Duodenal mucosa (tissue), 2 donors: ENCODE measurements around the gene SPTAN1.
A peak's percentile ranks its signal among the peaks of the same experiment; 100 is the strongest.

ENCODE experiments used
- H3K27ac ChIP-seq: one replicate; pipeline ENCODE4 v1.7.0; 2013; ENCODE audit warnings: low read depth, low read length
- H3K27me3 ChIP-seq, 2 donors: one replicate each; pipeline ENCODE4 v1.7.0; 2013; ENCODE audit warnings: low read length in 2 of 2, control low read depth in 1 of 2; ENCODE audit not compliant: insufficient read depth in 2 of 2, control insufficient read depth in 1 of 2
- H3K36me3 ChIP-seq, 2 donors: one replicate each; pipeline ENCODE4 v1.7.0; 2013; ENCODE audit warnings: low read length in 2 of 2, control low read depth in 1 of 2; ENCODE audit not compliant: insufficient read depth in 2 of 2, control insufficient read depth in 1 of 2
- H3K4me1 ChIP-seq, 2 donors: one replicate each; pipeline ENCODE4 v1.7.0; 2013; ENCODE audit warnings: low read length in 2 of 2, control low read depth in 1 of 2; ENCODE audit not compliant: insufficient read depth in 2 of 2, control insufficient read depth in 1 of 2
- H3K4me3 ChIP-seq, 2 donors: one replicate each; pipeline ENCODE4 v1.7.0; 2013; ENCODE audit warnings: low read length in 2 of 2, low read depth in 1 of 2
- H3K9ac ChIP-seq, 2 donors: one replicate each; pipeline ENCODE4 v1.7.0; 2013; ENCODE audit warnings: low read length in 2 of 2, low read depth in 1 of 2
- H3K9me3 ChIP-seq, 2 donors: one replicate each; pipeline ENCODE4 v1.7.0; 2013; ENCODE audit warnings: low read length in 2 of 2, control low read depth in 1 of 2; ENCODE audit not compliant: control insufficient read depth in 1 of 2

The SPTAN1 gene

DNA sequence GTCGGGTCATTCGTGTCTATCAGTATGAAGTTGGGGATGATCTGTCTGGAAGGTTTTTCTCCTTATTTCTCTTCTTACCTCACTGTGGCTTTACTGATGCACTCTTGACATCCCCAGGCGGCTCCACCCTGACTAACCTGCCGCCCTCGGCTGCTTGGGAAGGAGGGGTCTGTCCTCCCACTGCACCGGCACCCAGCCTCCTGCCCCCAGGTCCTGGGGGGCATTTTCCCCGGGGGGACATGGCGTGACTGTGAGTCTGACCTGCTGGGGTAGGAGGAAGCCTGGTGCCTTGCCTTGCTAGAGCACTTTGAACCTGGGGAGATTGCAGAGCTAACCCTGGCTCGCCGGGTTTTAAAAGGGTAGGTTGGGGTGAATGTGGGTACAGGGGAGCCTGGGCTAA is 76.7 kb downstream of the SPTAN1 start:
- peaks cover 54 to 97% of the 10 kb centered on the region in 2 donors for H3K36me3 ChIP-seq
- H3K27ac ChIP-seq = no peak overlapping the region
- no peaks in the 10 kb centered on the region for H3K27me3 ChIP-seq
- peaks cover 4 to 10% of the 10 kb centered on the region in 2 donors for H3K4me1 ChIP-seq
- no peak overlapping the region for H3K4me3 ChIP-seq
- no peak overlapping the region for H3K9ac ChIP-seq
- no peaks in the 10 kb centered on the region for H3K9me3 ChIP-seq

DNA sequence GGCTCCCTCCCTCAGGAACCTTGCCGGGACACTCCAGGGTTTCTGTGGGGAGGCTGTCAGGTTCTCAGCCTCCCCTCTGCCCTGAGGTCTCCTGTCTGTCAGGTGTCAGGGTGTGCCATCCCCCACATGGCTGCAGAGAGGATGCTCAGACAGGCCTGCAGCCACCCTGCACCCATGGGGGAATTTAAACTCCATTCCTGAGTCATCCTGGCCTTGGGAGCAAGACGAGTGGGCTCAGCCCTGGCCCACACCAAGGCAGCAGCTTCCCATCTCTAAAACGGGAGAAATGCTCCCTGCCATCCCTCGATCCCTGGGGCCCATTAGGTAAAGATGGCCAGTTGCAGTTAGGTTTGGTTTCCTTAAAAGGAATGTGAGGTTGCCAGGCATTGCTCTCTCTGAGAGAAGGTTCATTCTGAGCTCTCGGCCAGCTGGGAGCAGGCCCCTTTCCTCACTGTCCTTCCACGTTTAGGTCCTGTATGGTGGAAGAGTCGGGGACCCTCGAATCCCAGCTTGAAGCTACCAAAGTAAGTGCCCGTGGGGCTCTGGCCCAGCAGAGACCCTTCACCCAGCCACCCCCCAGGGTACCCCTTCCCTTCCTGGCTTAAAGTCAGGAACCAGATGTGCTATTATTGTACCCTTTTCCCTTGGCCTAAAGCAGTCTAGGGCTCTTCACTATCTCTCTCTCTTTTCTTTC is 77.6 kb downstream of the SPTAN1 start:
- Histone ChIP-seq H3K9me3 (no peaks in the 10 kb centered on the region), H3K36me3 (peaks cover 47 to 92% of the 10 kb centered on the region in 2 donors), H3K4me3 (no peak overlapping the region), H3K27me3 (no peaks in the 10 kb centered on the region), H3K4me1 (peaks cover 13 to 18% of the 10 kb centered on the region in 2 donors), H3K9ac (no peak overlapping the region), H3K27ac (no peak overlapping the region)

DNA sequence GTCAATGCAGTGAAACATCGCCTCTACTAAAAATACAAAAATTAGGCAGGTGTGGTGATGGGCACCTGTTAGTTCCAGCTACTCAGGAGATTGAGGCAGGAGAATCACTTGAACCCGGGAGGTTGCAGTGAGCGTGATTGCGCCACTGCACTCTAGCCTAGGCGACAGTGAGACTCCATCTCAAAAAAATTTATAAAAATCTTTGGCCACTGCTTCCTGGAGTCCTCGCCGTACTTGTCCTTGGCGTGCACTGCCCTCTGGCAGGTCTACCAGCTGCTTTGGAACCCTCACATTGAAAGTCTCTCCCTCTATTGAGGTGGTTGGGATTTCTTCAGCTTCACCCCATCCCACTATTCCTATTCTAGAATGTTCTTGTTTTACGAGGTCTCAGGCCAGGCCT is 79.2 kb downstream of the SPTAN1 start:
- peaks cover 43 to 76% of the 10 kb centered on the region in 2 donors for H3K36me3 ChIP-seq
- H3K4me3 ChIP-seq = no peak overlapping the region
- H3K27me3 ChIP-seq = no peaks in the 10 kb centered on the region
- H3K4me1 ChIP-seq = peaks cover 23 to 28% of the 10 kb centered on the region in 2 donors
- H3K9me3 ChIP-seq = no peaks in the 10 kb centered on the region
- no peak overlapping the region for H3K27ac ChIP-seq
- H3K9ac ChIP-seq = no peak overlapping the region

DNA sequence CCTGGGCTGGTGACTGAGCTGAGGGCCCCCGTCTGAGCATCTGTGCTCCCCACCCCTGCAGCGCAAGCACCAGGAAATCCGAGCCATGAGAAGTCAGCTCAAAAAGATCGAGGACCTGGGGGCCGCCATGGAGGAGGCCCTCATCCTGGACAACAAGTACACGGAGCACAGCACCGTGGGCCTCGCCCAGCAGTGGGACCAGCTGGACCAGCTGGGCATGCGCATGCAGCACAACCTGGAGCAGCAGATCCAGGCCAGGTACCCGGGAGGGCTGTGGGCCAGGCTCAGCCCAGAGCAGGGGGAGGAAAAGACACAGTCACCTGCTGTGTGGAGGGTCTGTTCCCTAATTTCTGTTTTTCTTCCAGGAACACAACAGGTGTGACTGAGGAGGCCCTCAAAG is 79.7 kb downstream of the SPTAN1 start:
- Histone ChIP-seq H3K4me1 (peaks cover 23 to 28% of the 10 kb centered on the region in 2 donors), H3K27me3 (no peaks in the 10 kb centered on the region), H3K36me3 (peaks cover 41 to 75% of the 10 kb centered on the region in 2 donors), H3K9ac (no peak overlapping the region), H3K9me3 (no peaks in the 10 kb centered on the region), H3K27ac (no peak overlapping the region), H3K4me3 (no peak overlapping the region)

DNA sequence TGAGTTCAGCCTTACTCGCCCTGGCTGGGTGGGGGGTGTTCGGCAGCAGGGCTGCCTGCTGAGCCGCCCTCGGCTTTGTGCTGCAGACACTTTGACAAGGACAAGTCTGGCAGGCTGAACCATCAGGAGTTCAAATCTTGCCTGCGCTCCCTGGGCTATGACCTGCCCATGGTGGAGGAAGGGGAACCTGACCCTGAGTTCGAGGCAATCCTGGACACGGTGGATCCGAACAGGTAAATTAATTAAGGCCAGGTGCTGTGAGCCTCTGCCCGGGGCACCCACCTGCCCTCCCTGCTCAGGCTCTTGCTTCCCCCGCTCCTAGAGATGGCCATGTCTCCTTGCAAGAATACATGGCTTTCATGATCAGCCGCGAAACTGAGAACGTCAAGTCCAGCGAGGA is 80.1 kb downstream of the SPTAN1 start:
- Histone ChIP-seq H3K4me1 (peaks cover 23 to 28% of the 10 kb centered on the region in 2 donors), H3K9ac (no peak overlapping the region), H3K27ac (no peak overlapping the region), H3K27me3 (no peaks in the 10 kb centered on the region), H3K4me3 (no peak overlapping the region), H3K9me3 (no peaks in the 10 kb centered on the region), H3K36me3 (peaks cover 37 to 73% of the 10 kb centered on the region in 2 donors)

DNA sequence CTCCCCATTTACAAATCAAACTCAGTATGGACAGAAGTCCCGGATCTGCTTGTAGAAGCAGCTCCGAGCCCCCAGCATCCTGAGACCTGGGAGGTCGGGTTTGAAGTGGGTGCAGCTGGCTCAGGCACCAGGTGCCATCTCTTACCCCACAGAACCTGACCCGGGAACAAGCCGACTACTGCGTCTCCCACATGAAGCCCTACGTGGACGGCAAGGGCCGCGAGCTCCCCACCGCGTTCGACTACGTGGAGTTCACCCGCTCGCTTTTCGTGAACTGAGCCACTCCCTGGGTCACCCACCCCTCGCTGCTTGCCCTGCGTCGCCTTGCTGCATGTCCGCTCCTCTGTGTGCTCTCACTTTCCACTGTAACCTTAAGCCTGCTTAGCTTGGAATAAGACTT is 80.7 kb downstream of the SPTAN1 start:
- H3K4me3 ChIP-seq = no peak overlapping the region
- H3K27me3 ChIP-seq = no peaks in the 10 kb centered on the region
- no peaks in the 10 kb centered on the region for H3K9me3 ChIP-seq
- peaks cover 32 to 68% of the 10 kb centered on the region in 2 donors for H3K36me3 ChIP-seq
- H3K27ac ChIP-seq = no peak overlapping the region
- H3K9ac ChIP-seq = no peak overlapping the region
- peaks cover 23 to 28% of the 10 kb centered on the region in 2 donors for H3K4me1 ChIP-seq

DNA sequence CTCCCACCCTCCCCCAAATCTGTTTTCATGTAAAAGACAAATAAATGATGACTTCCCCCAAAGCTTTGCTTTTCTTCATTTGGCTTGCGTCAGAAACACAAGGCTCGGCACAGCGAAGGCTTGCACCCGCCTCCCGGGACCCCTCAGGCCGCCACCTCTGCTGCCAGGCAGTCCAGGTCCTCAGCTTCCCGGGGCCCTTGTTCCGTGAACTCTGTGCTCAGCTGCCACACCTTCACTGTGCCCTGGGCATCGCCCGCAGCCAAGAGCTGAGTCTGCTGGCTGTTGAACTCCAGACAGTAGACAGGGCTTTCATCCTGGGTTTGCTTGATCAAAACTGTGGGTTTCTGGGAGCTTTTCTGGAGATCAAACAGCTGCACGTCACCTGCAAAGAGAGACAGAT is 81.2 kb downstream of the SPTAN1 start:
- no peak overlapping the region for H3K9ac ChIP-seq
- H3K36me3 ChIP-seq = peaks cover 28 to 64% of the 10 kb centered on the region in 2 donors
- H3K4me3 ChIP-seq = peak overlapping the region in 1 of 2 donors; percentile 45

DNA sequence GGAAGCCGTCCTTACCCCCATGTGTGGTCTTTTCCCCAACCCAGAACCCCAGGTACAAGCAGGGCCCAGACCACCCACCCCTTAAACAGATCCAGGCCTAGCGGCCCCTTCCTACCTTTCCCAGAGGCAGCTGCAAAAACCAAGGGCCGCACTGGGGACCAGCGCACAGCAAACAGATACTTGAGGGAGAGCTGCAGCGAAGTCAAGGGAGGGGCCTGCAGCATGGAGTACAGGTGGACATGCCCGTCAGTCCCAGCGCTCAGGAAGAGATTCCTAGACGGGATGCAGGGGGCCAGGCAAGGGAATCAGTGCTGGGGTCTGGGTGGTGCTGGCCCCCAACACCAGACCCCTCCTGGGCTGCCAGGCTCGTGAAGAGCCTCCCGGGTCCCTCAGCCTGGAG is 81.7 kb downstream of the SPTAN1 start:
- no peaks in the 10 kb centered on the region for H3K9me3 ChIP-seq
- H3K36me3 ChIP-seq = peaks cover 23 to 61% of the 10 kb centered on the region in 2 donors
- H3K9ac ChIP-seq = no peak overlapping the region
- H3K4me1 ChIP-seq = peaks cover 23 to 28% of the 10 kb centered on the region in 2 donors
- H3K27ac ChIP-seq = no peak overlapping the region
- H3K4me3 ChIP-seq = peak overlapping the region in 1 of 2 donors; percentile 45
- H3K27me3 ChIP-seq = no peaks in the 10 kb centered on the region

More for the DNA sequence above, 81.2 kb downstream of the SPTAN1 start:
- Histone ChIP-seq H3K4me1 (peaks cover 23 to 28% of the 10 kb centered on the region in 2 donors), H3K27me3 (no peaks in the 10 kb centered on the region), H3K9me3 (no peaks in the 10 kb centered on the region), H3K27ac (no peak overlapping the region)

DNA sequence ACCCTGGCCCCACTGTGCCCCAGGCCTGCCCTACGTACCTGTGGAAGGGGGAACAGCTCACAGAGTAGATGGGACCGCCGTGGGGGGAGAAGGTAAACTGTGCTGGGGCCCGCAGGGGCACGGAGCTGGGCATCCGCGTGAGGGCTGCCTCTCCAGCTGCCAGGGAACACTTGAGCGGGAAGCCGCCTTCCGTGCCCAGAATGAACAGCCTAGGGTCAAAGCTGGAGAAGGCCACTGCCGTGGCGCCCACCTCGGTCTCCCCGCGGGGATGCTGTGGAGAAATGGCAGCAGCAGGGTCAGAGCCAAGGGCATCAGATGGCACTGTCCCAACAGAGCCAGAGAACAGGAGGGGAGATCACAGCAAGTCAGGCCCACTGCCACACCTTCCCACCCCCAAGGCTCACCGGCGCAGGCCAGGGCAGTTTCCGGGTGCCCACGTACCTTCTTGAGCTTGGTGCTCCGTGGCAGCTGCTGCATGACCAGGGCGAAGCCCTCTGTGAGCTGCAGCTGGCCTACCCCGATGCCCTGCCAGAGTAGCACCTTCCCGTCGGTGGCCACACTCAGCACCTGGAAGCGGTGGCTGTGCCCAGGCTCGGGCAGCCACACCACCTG is 82.4 kb downstream of the SPTAN1 start:
- no peaks in the 10 kb centered on the region for H3K9me3 ChIP-seq
- peaks cover 17 to 55% of the 10 kb centered on the region in 2 donors for H3K36me3 ChIP-seq
- H3K27me3 ChIP-seq = no peaks in the 10 kb centered on the region
- peak overlapping the region; percentile 58 for H3K27ac ChIP-seq
- peak overlapping the region; percentile 52 to 63 for H3K9ac ChIP-seq
- peaks cover 23 to 28% of the 10 kb centered on the region in 2 donors for H3K4me1 ChIP-seq
- H3K4me3 ChIP-seq = peak overlapping the region; percentile 45 to 50

DNA sequence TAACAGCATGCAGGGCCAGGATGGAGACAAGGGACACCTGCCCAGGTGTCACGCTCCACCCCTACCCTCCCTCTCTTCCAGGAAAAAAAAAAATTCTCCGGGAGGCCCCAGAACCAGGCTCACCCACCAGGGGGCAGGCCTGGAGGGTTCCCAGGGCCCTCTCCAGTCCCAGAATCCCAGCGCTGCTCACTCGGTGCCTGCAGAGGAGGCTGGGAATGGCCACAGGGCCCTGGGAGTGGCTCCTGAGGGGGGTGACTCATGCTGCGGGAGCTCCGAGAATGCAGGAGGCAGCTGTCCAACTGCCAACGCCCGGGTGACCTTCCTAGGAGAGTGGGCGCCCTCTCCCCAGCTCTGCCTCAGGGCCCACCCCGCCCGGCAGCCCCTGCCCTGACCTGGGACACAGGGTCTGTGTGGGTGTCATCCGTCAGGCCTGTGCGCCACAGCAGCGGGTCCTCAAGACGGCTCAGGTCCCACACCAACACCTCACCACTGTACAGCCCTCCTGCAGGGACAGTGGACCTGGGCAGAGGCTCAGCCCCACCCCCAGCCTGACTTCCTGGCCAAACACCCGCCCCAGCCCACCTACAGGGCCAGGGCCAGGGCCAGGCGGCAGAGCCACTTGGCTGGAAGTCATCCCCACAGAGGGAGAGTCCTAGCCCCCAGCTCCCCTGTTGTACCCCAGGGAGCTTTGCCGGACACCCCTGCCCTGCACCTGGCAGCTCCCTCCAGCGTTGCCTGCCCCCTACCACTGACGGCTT is 83.1 kb downstream of the SPTAN1 start:
- Histone ChIP-seq H3K4me3 (peak overlapping the region; percentile 46 to 50), H3K4me1 (peaks cover 23 to 28% of the 10 kb centered on the region in 2 donors), H3K9me3 (no peaks in the 10 kb centered on the region), H3K27ac (peak overlapping the region; percentile 95), H3K27me3 (no peaks in the 10 kb centered on the region), H3K9ac (peak overlapping the region; percentile 52 to 63), H3K36me3 (peaks cover 12 to 52% of the 10 kb centered on the region in 2 donors)
